Osteoblast (primary cell): Measurements from ENCODE around the gene FRMD4B. TPM values are rescaled to one million over a fixed set of nuclear protein-coding genes. Genes with fewer than 3 reads are reported as not detected.

Source experiments
- DNase-seq: peaks from one replicate; pipeline ENCODE4 v3.0.0; 2011; ENCODE audit warnings: low spot score, mixed read lengths; ENCODE audit not compliant: insufficient read length; ENCODE audit errors: missing footprints
- H2AFZ ChIP-seq: 2 replicates; pipeline ENCODE4 v1.6.0; 2011; ENCODE audit warnings: mild to moderate bottlenecking, low read length
- H3K27ac ChIP-seq: 2 replicates; pipeline ENCODE4 v1.5.1; 2011; ENCODE audit warnings: mild to moderate bottlenecking, low read depth, low read length, moderate library complexity
- H3K27me3 ChIP-seq: 2 replicates; pipeline ENCODE4 v1.6.0; 2012; ENCODE audit warnings: mild to moderate bottlenecking, control low read depth, inconsistent platforms, low read length, moderate library complexity; ENCODE audit not compliant: insufficient read depth
- H3K36me3 ChIP-seq: 2 replicates; pipeline ENCODE4 v1.5.1; 2011; ENCODE audit warnings: mild to moderate bottlenecking, low read length, control low read depth, moderate library complexity; ENCODE audit not compliant: insufficient read depth
- H3K4me1 ChIP-seq: 2 replicates; pipeline ENCODE4 v1.5.1; 2011; ENCODE audit warnings: mild to moderate bottlenecking, low read length, control low read depth, moderate library complexity; ENCODE audit not compliant: insufficient read depth
- H3K4me2 ChIP-seq: 2 replicates; pipeline ENCODE4 v1.6.0; 2011; ENCODE audit warnings: mild to moderate bottlenecking, low read length; ENCODE audit not compliant: insufficient read depth
- H3K4me3 ChIP-seq: fragments of 200-600 bp; sonication (generic); 3 replicates; pipeline ENCODE4 v1.5.1; 2012; ENCODE audit warnings: mild to moderate bottlenecking, low read length, inconsistent platforms; ENCODE audit not compliant: insufficient read depth
- H3K79me2 ChIP-seq: 2 replicates; pipeline ENCODE4 v1.6.0; 2012; ENCODE audit warnings: mild to moderate bottlenecking, low read length, control low read depth, inconsistent platforms; ENCODE audit not compliant: insufficient read depth
- H3K9me3 ChIP-seq: 2 replicates; pipeline ENCODE4 v1.5.1; 2011; ENCODE audit warnings: low read depth, low read length, control low read depth
- H4K20me1 ChIP-seq: 2 replicates; pipeline ENCODE4 v1.6.0; 2012; ENCODE audit warnings: mild to moderate bottlenecking, low read length, control low read depth; ENCODE audit not compliant: insufficient read depth
- CTCF ChIP-seq: IDR thresholded peaks from 2 replicates; pipeline ENCODE4 v1.5.1; 2011; ENCODE audit warnings: mild to moderate bottlenecking, low read depth, low read length, moderate library complexity; ENCODE audit errors: extremely low read depth
- total RNA-seq: library from RNA; depleted of rRNA; stranded (reverse); fragments of >200 nt; gene quantifications from 2 replicates; pipeline ENCODE4 v1.2.3, GENCODE V29; 2012

Gene FRMD4B
- total RNA-seq, 1 donor: 0.72 TPM

DNA sequence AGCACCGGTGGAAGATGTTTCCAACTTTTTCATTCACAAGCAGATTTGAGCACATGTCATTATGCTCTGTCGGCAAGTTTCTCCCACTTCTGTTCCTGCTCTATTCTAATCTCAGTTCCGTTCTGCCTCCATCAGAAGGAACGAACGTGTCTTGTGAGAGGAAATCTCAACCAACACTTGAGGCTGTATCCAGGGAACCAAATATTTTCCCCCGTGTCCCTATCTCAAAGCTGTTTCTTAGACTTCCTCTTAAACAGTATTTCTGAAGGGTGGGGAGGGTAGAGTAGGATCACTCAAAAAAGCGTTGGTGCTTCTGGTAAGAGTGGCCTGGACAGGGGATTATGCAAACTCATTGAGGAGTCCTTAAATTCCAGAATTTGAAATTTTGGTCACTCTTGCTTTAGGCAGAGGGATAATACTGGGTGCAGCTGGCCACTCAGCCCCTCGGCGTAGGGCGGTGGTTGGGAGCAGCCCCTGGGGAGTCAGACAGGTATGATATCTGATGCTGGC is 54.9 kb downstream of the FRMD4B start:
- no peaks in the 10 kb centered on the region for H3K36me3 ChIP-seq
- H4K20me1 ChIP-seq: no peaks in the 10 kb centered on the region
- DNase-seq: no peak
- no peak overlapping the region for H3K4me2 ChIP-seq
- no peak for TF ChIP-seq CTCF
- no peaks in the 10 kb centered on the region for H3K9me3 ChIP-seq
- H3K79me2 ChIP-seq: no peaks in the 10 kb centered on the region
- no peak overlapping the region for H2AFZ ChIP-seq
- H3K4me3 ChIP-seq: no peak overlapping the region
- peaks cover 18% of the 10 kb centered on the region for H3K4me1 ChIP-seq
- H3K27me3 ChIP-seq: no peaks in the 10 kb centered on the region
- no peak overlapping the region for H3K27ac ChIP-seq

DNA sequence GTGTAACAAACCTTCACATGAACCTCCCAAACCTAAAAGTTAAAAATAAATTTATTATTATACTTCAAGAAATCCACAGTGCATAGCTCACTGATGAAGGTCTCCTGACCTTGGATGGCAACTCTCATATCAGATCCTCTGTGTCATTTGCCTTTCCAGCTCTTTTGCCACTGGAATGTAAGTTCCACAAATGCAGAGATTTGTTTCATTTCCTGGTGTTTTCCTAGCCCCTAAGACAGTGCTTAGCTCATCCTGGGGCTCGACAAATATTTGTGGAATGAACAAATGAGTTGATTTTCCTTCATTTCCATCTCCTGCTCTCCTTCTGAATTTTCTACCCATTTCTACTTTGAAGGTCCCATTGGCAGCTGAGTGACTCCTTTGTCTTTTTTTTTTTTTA is 56.0 kb downstream of the FRMD4B start:
- no peaks in the 10 kb centered on the region for H3K36me3 ChIP-seq
- no peak overlapping the region for H3K4me3 ChIP-seq
- H3K79me2 ChIP-seq: no peaks in the 10 kb centered on the region
- no peak for TF ChIP-seq CTCF
- no peak overlapping the region for H3K27ac ChIP-seq
- no peaks in the 10 kb centered on the region for H3K9me3 ChIP-seq
- H3K4me2 ChIP-seq: no peak overlapping the region
- H3K27me3 ChIP-seq: no peaks in the 10 kb centered on the region
- no peak overlapping the region for H2AFZ ChIP-seq
- H4K20me1 ChIP-seq: no peaks in the 10 kb centered on the region
- H3K4me1 ChIP-seq: peaks cover 18% of the 10 kb centered on the region
- peak; percentile 73 for DNase-seq

- H2AFZ ChIP-seq: peak overlapping the region; percentile 74
- no peaks in the 10 kb centered on the region for H3K36me3 ChIP-seq
- H3K79me2 ChIP-seq: no peaks in the 10 kb centered on the region
- no peak for TF ChIP-seq CTCF
- H3K4me1 ChIP-seq: peaks cover 18% of the 10 kb centered on the region
- no peak for DNase-seq
- no peaks in the 10 kb centered on the region for H3K9me3 ChIP-seq
- H3K27me3 ChIP-seq: no peaks in the 10 kb centered on the region
- no peak overlapping the region for H3K4me3 ChIP-seq
- peak overlapping the region; percentile 56 for H3K4me2 ChIP-seq
- H3K27ac ChIP-seq: no peak overlapping the region
- no peaks in the 10 kb centered on the region for H4K20me1 ChIP-seq
These were observed 57.0 kb downstream of the FRMD4B start for GRCh38 chr3:69328963-69329302.

DNA sequence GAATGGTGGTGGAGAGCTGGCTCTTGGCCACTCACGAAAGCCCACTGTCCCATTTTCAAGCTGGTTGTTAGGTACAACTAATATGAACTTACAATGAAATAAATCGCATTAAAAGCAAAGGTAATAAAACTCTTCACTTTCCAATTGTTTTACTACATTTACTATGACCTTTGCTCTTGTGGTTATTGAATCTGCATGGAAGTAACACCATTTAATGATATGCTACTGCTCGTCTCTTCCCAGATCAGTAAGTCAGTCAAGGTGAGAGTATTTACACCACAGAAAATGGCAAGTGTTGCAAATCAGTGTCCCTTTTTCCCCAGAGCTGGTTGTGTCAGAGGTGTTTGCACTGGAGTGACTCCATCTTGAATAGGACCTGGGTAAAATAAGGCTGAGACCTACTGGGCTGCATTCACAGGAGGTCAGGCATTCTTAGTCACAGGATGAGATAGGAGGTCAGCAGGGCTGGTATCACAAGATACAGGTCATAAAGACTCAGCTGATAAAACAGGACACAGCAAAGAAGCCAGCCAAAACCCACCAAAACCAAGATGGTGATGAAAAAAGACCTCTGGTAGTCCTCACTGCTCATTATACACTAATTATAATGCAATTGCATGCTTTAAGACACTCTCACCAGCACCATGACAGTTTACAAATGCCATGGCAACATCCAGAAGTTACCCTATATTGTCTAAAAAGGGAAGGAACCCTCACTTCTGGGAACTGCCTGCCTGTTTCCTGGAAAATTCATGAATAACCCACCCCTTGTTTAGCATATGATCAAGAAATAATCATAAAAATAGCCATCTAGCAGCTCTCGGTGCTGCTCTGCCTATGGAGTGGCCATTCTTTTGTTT is 57.6 kb downstream of the FRMD4B start:
- Histone ChIP-seq H3K9me3 (no peaks in the 10 kb centered on the region), H3K27ac (no peak overlapping the region), H3K36me3 (no peaks in the 10 kb centered on the region), H2AFZ (peak overlapping the region; percentile 74), H3K4me1 (peaks cover 18% of the 10 kb centered on the region), H3K4me3 (no peak overlapping the region), H3K4me2 (peak overlapping the region; percentile 56), H4K20me1 (no peaks in the 10 kb centered on the region), H3K79me2 (no peaks in the 10 kb centered on the region), H3K27me3 (no peaks in the 10 kb centered on the region)
- DNase-seq: no peak
- no peak for TF ChIP-seq CTCF
